Kidney (tissue), 14 donors: ENCODE measurements around the gene GOLGA2. TPM values are rescaled to one million over a fixed set of nuclear protein-coding genes. Genes with fewer than 3 reads are reported as not detected.
"Not testable (repeated sequence)": the region's sequence is repeated elsewhere in the genome, so short reads cannot be mapped to it uniquely, and the experiment has no call there.

ENCODE experiments used
- DNase-seq, 5 donors: peaks; one replicate each; pipeline ENCODE4 v3.0.0-alpha.2; 2013 to 2020
- FAIRE-seq: peaks from 2 replicates; lab custom pipeline; 2012; peaks lifted over from hg19 to GRCh38; lab: Jason Lieb, UNC
- H3K27ac ChIP-seq, 2 donors: one replicate each; pipeline ENCODE4 v1.7.0; 2013; ENCODE audit warnings: low read depth in 2 of 2, low read length in 2 of 2, inconsistent platforms in 1 of 2
- H3K27me3 ChIP-seq: one replicate; pipeline ENCODE4 v1.7.1; 2013; ENCODE audit warnings: low read length, inconsistent platforms; ENCODE audit not compliant: control insufficient read depth, insufficient read depth
- H3K36me3 ChIP-seq, 3 donors: one replicate each; pipeline versions ENCODE4 v1.7.0 to v1.7.1; 2013; ENCODE audit warnings: low read length in 3 of 3, control low read depth in 1 of 3, inconsistent platforms in 1 of 3; ENCODE audit not compliant: insufficient read depth in 3 of 3, control insufficient read depth in 2 of 3
- H3K4me1 ChIP-seq, 3 donors: one replicate each; pipeline versions ENCODE4 v1.7.0 to v1.7.1; 2013; ENCODE audit warnings: low read length in 3 of 3, inconsistent platforms in 1 of 3, low read depth in 1 of 3; ENCODE audit not compliant: control insufficient read depth in 2 of 3, insufficient read depth in 2 of 3
- H3K4me3 ChIP-seq, 3 donors: one replicate each; pipeline versions ENCODE4 v1.7.0 to v1.8.1; 2013; ENCODE audit warnings: low read length in 3 of 3, control low read depth in 1 of 3, inconsistent platforms in 1 of 3
- H3K9ac ChIP-seq, 3 donors: one replicate each; pipeline versions ENCODE4 v1.7.0 to v1.7.1; 2013; ENCODE audit warnings: low read length in 3 of 3, control low read depth in 1 of 3, inconsistent platforms in 1 of 3
- H3K9me3 ChIP-seq, 3 donors: one replicate each; pipeline versions ENCODE4 v1.7.0 to v1.7.1; 2013; ENCODE audit warnings: low read length in 3 of 3, control low read depth in 1 of 3, inconsistent platforms in 1 of 3; ENCODE audit not compliant: control insufficient read depth in 2 of 3, insufficient read depth in 1 of 3
- CTCF ChIP-seq: IDR thresholded peaks from 3 replicates; pipeline ENCODE4 v1.5.1; 2012; ENCODE audit warnings: mild to moderate bottlenecking, moderate library complexity, borderline replicate concordance; ENCODE audit not compliant: insufficient read depth; ENCODE audit errors: extremely low read depth
- intact Hi-C: fragments of 100-400 bp; cut with DNase I; formaldehyde crosslinking; loops from one replicate; pipeline ENCODE4 v1.11.1; 2022
- polyA plus RNA-seq: library from polyadenylated mRNA; stranded (reverse); fragments of 350-450 nt; fragmentation: Illumina TruSeq; extraction: RNeasy Lipid Tissue Mini Kit (QIAGEN cat#74804); gene quantifications from one replicate; pipeline ENCODE4 v1.2.3, GENCODE V29; 2014; ENCODE audit warnings: low read depth, low replicate concordance; ENCODE audit not compliant: insufficient read depth
- total RNA-seq: library from RNA; stranded (reverse); fragmentation: NEBNext Ultra II Directional; extraction: Animal tissue kit (Norgen Biotek cat#: 25700); gene quantifications from one replicate; pipeline ENCODE4 v1.2.1, GENCODE V29; 2021
- donor health status: control.
- donor health status: control.
- donor health status: control.
- donor health status: control.
- donor health status: control.
- donor health status: DM: yes; HTN: yes; CAD: no.
- donor health status: Normal renal cell carcinoma (clear cell type).

Gene GOLGA2
- total and polyA plus RNA-seq, 2 donors from 2014 or later: 42.9 to 79.7 TPM

DNA sequence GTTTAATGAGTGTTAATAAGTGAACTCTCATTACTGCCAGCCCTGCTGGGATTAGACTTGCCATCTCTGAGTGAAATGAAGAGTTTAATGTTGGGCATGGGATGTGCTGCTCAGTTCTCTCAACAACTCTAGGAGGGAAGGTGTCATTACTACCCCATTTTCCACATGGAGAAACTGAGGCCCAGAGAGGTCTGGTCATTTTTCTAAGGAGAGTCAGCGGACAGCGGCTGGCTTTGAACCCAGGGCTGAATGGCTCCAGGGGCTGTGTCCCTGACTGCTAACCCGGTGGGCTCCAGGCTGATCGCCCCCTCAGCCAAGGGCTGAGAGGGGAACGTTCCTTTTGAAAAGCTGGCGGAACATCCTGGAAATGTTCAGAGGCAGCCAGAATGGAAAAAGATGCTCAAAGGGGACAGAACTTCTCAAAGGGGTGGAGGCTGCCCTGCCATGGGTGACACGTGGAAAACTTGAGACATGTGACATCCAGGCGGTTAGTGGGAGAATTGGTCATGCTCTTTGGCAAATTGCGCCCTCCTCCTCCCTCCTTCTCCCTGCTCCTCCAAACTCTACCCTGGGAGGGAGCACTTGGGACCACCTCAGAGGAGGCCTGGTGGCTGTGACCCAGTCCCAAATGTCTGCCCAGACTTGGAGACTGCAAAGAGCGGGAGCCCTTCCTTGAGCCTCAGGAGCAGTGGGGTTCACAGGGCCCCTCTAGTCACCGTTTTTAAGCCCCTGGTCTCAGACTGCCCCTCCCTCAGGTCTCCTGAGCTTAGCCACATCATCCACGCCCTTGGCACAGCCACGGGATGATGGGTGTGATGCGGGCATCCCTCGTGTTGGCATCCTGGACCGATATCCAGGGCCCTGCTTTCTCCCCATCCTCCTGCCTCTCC is 43.9 kb downstream of the GOLGA2 start:
- Histone ChIP-seq H3K9me3 (no peaks in the 10 kb centered on the region), H3K27ac (no peak overlapping the region), H3K4me1 (no peaks in the 10 kb centered on the region), H3K9ac (no peak overlapping the region), H3K36me3 (no peaks in the 10 kb centered on the region), H3K4me3 (no peak overlapping the region), H3K27me3 (no peaks in the 10 kb centered on the region)
- no peak for TF ChIP-seq CTCF
- intact Hi-C loops: no loop called here
- DNase-seq: no peak
- no peak for FAIRE-seq

DNA sequence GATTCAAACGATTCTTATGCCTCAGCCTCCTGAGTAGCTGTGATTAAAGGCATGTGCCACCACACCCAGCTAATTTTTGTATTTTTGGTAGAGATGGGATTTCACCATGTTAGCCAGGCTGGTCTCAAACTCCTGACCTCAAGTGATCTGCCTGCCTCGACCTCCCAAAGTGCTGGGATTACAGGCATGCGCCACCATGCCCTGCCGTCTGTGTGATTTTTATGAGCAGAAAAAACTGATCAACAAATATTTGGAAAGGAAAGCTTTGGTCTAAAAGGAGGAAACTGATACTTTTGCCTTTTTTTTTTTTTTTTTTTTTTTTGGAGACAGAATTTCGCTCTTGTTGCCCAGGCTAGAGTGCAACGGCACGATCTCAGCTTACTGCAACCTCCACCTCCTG is 44.9 kb downstream of the GOLGA2 start:
- FAIRE-seq, DNase-seq, H3K4me1 ChIP-seq, intact Hi-C loops, H3K27ac ChIP-seq, H3K9me3 ChIP-seq, H3K9ac ChIP-seq, H3K36me3 ChIP-seq, H3K27me3 ChIP-seq, H3K4me3 ChIP-seq: not testable (repeated sequence)

DNA sequence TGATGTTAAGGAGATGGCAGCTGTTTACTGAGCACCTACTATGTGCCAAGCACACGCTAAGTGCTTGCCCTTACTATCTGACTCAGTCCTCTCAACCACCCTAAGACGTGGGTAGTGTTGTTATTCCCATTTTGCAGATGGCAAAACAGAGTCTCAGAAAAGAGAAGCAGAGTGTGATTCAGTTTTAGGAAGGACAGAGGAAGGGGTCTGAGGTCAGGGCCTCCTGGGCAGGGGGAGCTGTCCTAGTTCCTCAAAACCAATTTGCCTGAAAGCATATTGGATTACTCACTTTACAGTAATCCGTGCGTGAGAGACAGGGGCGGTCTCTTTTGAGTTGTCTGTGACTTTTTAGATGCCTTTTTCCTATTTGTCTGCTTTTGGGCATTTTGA is 49.4 kb downstream of the GOLGA2 start:
- Histone ChIP-seq H3K4me1 (no peaks in the 10 kb centered on the region), H3K9ac (no peak overlapping the region), H3K27me3 (no peaks in the 10 kb centered on the region), H3K4me3 (no peak overlapping the region), H3K27ac (no peak overlapping the region), H3K36me3 (no peaks in the 10 kb centered on the region), H3K9me3 (no peaks in the 10 kb centered on the region)
- TF ChIP-seq CTCF: no peak
- FAIRE-seq: no peak
- no peak for DNase-seq
- intact Hi-C loops: no loop called here

DNA sequence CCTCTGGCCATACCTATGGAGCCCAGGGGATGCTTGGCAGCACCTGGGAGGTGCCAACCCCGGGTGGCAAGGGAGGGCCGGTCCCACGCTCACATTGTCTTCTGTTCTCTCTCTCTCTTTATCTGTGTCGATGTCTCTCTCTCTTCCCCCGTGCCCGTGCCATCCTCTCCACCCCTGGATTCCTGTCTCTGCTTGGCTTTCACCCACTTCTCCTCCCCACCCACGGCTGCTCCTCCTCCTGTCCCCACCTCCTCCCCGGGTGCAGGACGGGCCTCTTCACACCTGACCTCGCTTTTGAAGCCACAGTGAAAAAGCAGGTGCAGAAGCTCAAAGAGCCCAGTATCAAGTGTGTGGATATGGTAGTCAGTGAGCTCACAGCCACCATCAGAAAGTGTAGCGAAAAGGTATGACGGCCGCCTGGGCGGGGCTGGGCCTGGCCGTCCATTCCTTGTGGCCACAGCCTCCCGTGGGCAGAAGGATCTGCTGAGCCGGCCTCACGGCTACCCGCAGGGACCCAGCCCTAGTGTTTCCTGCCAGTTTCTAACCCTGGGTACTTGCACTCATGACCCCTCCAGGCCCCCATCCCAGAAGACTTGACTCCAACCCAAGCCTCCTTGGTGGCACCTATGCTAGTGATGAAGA is 49.9 kb downstream of the GOLGA2 start:
- no peaks in the 10 kb centered on the region for H3K4me1 ChIP-seq
- no peak overlapping the region for H3K4me3 ChIP-seq
- TF ChIP-seq CTCF: no peak
- no peak for FAIRE-seq
- H3K27ac ChIP-seq: no peak overlapping the region
- no peak overlapping the region for H3K9ac ChIP-seq
- H3K9me3 ChIP-seq: no peaks in the 10 kb centered on the region
- H3K36me3 ChIP-seq: no peaks in the 10 kb centered on the region
- intact Hi-C loops: no loop called here
- DNase-seq: peak in 2 of 5 donors; percentile 22 to 50
- no peaks in the 10 kb centered on the region for H3K27me3 ChIP-seq
